DMS53 treated with DMSO at 0.1 percent for 48 hours (cell line): ENCODE measurements around the gene ZNF488.
A peak's percentile ranks its signal among the peaks of the same experiment; 100 is the strongest.
"Not testable (repeated sequence)": the region's sequence is repeated elsewhere in the genome, so short reads cannot be mapped to it uniquely, and the experiment has no call there.

ENCODE experiments used
- DNase-seq: peaks from one replicate; lab custom pipeline; 2025; ENCODE audit not compliant: unreplicated experiment; lab: John Stamatoyannopoulos, UW

The ZNF488 gene, protein sequence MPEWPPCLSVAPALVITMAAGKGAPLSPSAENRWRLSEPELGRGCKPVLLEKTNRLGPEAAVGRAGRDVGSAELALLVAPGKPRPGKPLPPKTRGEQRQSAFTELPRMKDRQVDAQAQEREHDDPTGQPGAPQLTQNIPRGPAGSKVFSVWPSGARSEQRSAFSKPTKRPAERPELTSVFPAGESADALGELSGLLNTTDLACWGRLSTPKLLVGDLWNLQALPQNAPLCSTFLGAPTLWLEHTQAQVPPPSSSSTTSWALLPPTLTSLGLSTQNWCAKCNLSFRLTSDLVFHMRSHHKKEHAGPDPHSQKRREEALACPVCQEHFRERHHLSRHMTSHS

DNA sequence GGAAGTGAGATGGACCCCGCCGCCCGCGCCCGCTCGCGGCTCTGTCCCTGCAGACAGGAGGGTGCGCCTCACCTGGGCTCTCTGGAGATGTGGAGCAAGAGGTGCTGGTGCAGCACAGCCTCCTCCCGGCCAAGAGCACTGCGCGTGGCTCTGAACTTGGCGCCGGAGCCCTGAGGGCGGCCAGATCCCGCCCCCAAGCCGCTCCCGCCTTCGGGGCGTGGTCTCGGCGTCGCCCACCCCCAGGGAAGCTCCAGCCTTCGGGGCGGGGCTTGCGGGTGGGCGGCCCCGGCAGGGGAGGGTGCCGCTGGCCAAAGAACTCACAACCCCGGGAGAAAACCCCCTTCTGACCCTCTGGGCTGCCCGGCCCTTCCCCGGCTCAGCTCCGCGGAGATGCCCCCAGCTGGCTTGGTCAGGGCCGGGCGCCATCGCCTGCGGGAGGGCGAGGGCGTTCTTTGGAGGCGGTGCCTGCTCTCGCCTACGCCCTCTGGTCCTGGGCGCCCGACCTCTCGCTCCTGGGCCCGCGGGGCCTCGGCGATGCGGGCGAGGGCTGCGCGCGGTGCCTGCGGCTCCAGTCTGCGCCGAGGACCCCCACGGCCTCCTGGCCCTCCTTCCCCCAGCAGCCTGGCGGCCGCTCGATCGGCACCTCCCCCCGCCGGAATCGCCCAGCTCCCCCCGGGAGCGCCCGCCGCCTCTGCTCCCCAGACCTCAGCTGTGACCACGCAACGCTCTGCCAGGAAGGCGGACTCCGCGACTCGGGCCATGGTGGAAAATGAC, at the start of gene ZNF488:
Gene ZNF488 (minus strand): TSS at position 146 of the 774 bp plus-strand sequence. CDS start 15,464 bp downstream, outside the sequence.
- peak; percentile 88 for DNase-seq

DNA sequence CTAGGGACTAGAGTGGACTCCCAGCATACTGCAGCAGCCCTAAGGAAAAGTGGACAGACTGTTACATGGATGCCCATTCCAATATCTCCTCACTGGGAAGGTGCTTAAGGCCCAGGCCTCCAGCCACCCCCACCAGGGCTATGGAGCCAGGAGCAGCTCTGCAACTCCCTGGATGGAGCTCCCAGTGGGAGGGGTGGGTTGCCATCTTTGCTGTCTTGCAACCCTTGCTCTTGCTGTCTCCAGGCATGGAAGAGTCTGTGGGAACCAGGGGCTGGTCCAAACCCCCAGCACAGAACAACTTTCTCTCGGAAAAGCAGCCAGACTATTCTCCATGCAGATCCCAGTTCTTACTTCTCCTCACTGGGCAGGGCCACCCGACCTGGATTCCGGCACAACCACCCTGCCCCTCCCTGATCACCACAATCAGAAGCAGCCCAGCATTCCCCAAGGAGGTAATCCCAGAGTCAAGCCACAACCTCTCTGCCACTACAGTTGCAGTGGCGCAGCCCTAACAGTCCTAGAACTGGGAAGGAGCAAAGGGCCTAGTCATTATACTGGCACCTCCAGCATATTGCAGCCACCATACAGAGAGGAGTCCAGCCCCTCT, 41.8 kb upstream of the ZNF488 start:
- DNase-seq: no peak

DNA sequence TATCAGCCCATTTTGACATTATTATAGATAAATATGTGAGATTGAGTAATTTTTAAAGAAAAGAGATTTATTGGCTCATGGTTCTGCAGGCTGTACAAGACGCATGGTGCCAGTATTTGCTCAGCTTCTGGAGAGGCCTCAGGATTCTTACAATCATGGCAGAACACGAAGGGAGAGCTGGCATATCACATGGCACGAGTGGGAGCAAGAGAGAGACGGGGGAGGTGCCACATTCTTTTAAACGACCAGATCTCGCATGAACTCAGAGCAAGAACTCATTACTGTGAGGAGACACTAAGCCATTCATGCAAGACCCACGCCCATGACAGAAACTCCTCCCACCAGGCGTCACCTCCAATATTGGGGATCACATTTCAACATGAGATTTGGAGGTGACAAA, 40.1 kb upstream of the ZNF488 start:
- no peak for DNase-seq

DNA sequence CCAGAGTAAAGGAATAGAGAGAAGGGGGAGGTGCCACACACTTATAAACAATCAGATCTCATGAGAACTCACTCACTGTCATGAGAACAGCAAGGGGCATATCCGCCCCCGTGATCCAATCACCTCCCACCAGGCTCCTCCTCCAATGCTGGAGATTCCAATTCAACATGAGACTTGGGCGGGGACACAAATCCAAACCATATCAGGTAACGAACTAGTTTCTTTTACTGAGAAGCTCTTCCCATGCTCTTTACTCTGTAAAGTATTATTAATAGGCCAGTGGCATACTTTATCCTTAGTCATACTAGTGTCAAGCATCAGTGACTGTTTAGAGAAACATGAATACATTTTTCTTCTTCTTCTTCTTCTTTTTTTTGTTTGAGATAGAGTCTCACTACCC, 39.4 kb upstream of the ZNF488 start:
- DNase-seq: no peak

DNA sequence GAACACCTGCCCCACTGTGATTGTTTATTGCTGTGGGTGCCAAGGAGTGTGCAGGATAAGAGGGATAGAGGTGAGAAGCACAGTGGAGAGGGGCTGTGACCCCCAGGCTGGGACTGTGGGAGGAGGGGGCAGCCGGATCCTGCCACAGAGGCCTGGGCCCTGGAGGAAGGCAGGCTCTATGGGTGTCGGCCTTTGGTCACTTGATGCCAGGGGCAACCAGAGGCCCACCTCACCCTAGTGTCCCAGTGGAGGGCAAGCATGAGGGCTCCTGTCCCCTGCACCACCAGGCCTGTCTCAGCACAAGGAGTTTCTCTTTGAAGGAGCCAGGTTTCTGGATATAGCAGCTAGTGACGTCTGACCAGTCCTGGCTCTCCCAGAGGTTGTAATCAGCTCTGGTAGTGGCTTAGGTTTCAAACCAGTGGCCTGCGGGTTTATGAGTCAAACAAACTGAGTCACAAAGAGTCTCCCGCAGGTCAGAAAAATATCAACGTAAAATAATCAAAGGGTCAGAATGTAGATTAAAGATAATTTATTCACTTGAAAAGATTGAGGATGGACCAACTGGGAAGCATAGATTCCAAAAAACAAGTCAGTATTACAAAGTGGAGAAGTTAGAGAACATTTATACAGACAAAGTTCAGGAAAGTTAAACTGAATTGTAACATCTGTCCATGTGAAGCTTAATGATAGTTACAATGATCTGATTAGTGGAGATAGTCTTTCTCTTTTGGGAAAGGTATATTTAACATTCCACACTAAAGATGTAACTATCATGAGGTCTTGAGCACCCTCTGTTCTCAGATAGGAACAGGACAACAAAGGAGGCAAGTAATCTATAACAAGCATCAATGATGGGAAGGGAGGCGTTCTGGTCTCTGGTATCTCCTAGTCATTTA, 37.2 kb upstream of the ZNF488 start:
- DNase-seq: no peak

DNA sequence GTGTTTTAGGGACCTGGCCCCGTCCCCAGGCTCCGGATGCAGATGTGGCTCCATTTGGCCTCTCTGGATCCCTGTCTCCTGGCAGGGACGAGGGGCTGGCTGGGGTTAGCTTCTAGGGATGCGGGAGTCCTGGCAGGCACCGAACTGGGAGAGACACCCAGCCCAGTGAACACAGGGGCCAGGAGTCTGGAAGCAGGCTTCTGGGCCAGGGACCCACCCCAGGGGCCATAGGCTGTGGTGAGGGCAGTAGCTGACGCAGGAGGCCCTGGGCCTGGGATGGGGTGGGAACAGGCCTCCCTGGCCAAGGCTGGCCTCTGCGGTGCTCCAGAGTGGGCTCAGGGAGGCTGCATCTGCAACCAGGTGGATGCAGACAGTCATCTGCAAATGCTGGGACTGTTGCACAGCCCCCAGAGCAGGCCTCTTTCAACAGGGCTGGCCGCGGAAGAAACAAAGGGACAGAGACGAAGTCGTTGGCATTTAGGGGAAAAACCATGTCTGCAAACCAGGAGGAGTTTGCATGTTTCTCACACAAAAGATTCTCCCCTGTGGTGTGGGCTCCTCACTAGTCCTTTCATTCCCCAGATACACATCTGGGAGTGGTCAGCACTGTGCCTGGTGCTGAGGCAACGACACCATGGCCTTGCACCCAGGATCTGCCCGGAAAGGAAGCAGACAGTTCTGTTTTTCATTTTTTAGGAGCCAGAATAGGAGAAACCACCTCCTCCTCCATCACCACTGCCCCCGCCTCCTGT, 36.4 kb upstream of the ZNF488 start:
- no peak for DNase-seq

DNA sequence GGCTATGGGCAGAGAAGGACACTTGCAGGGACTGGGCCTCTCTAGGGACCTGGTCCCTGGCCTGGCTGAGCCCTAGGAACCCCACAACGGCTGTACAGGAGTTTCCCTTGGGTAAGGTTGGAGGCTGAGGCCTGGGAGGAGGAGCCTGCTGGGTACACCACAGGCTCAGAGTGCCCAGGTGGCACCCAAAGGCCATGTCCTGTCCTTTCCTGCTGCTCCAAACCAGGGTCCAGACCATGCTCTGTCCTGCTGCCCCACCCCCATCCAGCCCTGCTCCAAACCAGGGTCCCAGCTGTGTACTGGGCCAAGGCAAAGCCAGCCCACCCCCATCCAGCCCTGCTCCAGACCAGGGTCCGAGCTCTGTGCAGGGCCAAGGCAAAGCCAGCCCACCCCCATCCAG, 35.3 kb upstream of the ZNF488 start:
- no peak for DNase-seq

DNA sequence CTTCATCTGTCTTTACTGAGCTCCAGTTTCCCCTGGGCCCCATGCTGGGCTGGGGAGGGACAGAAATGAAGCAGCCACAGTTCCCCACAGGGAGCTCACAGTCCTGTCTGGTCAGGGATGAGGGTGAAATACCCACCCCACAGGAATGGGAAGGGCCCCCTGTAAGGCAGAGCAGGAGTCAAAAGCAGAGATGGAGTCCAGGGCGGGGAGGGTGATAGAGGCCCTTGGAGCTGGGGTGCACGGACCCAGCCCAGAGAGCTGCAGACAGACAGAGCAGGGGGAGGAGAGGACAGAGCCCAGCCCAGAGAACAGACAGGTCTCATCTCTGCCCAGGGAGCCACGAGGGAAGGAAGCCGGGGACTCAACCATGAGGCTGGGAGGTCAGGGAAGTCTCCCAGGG, 34.9 kb upstream of the ZNF488 start:
- no peak for DNase-seq

DNA sequence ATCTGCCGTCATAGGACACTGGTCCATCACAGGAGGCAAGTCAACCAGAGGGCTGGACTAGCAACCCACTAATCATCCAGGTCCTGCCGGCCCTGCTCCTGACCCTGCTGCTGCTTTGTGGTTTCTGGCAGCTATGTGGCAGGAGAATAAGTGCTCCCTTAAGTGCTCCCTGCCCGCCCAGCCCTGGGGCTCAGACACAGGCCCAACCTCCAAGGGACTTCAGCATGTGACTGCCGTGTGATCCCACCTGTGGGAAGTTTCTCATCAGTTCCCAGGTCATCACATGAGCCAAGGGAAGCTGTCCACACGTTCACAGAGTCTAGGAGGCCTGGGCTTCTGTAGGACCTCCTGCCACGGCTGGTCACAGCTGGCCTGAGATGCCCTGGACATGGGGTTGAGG, 34.2 kb upstream of the ZNF488 start:
- DNase-seq: no peak

DNA sequence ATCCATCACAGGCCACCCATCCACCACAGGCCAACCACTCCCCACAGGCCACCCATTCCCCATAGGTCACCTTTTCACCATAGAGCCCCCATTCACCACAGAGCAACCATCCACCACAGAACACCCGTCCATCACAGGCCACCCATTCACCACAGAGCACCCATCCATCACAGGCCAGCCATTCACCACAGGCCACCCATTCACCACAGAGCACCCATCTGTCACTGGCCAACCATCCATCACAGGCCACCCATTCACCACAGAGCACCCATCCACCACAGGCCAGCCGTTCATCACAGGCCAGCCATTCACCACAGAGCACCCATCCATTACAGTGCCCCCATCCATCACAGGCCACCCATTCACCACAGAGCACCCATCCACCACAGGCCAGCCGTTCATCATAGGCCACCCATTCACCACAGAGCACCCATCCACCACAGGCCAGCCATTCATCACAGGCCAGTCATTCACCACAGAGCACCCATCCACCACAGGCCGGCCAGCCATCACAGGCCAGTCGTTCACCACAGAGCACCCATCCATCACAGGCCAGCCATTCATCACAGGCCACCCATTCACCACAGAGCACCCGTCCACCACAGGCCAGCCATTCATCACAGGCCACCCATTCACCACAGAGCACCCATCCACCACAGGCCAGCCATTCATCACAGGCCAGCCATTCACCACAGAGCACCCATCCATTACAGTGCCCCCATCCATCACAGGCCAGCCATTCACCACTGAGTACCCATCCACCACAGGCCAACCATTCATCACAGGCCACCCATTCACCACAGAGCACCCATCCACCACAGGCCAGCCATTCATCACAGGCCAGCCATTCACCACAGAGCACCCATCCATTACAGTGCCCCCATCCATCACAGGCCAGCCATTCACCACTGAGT, 32.5 kb upstream of the ZNF488 start:
- not testable (repeated sequence) for DNase-seq

DNA sequence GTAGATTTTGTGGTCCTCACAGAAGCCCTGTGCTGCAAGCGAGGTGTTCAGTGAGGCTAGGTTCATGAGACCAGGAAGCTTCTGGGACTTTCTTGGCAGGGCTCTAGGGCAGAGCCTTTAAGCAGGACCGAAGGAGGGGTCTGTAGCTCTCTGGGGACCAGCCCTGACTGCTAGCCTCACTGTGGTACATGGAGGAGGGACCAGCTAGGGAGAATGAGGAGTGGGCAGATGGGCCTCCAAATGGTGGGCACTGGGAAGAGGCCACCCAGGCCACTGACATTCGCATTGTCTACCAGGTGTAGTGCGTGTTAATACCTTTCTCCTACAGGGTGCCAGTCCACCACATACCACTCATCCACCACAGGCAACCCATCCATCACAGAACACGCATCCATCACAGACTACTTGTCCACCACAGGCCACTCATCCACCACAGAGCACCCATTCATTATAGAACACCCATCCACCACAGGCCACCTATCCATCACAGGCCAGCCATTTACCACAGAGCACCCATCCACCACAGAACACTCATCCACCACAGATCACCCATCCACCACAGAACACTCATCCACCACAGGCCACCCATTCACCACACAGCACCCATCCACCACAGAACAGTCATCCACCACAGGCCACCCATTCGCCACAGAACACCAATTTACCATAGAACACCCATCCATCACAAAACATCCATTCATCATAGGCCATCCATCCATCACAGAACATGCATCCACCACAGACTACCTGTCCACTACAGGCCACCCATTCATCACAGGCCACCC, 31.6 kb upstream of the ZNF488 start:
- DNase-seq: no peak

DNA sequence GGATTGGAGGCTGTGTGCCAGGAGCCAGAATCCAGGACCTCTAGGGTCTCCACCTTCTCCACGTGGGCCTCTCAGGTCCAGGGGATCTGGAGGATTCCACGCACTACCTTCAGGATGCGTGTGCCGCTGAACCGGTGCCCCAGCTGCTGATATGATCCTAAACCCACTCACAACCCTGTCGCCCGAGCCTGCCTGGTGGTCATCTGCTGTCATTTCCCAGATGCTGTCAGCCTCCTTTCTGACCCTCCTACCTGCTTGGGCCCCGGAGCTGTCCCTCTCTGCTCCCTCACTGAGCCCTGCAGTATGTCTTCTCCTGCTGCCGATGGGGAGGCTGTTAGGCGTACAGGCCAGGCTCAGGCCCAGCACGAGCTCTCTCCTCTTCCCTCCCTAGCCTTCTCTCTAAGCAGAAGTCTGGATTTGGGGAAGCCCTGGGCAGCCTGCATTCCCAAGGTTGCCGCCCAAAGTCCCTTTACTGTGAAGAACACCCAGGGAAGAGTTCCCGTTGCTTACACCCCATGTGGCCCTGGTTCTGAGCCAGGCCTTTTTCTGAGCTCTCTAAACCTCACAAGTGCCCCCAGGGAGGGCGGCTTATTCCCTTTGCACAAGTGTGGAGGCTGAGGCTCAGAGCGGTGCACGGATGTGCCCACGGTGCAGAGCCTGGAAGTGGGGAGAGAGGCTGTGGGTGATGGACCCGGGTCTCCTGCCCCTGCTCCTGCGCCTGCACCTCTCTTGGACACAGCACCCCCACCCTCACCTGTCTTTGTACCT, 30.8 kb upstream of the ZNF488 start:
- no peak for DNase-seq

DNA sequence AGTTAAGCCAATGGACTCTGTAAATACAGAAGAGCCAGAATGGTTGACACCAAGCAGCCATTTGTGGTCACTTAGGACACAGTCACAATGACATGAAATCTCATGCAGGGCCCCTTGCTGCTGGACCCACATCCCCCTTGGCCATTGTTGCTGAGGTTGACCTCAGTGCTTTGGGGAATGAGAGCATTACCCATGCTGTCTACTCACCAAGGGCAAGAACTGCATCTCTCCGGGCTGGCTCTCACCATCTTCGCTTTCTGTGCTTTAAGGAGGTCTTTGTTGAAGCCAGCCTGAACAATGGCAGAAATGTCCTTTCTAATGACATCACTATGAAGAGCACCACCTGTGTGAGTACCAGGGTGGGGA, 30.1 kb upstream of the ZNF488 start:
- no peak for DNase-seq

DNA sequence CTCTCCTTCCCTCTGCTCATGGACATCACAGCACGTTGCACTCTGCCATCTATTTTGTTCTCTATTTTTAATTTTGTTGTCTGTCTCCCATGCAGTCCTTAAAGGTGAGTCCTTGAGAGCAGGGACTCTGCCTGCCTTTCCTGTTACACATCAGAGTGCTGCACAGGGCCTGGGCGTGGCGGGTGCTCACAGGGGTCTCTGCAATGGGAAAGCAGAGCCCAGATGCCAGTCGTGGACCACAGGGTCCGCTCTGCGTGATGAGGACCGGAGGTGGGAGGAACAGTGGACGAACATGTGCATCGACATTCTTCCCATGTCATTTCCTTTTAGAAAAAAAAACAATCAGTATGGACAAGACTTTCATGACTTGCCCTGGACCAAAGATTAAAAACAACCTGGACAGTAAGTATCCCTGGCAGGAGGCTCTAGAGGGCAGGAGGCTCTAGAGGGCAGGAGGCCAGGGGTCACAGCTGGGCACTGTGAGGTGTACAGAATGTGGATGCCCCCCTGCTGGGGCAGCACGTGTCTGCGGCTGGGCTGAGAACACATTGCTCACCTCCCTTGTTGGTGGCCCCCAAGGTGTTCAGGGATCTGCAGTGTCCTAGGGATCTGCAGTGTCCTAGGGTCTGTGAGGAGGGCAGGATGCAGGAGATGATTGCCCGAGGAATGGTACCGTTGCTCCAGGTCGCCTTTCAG, 29.6 kb upstream of the ZNF488 start:
- no peak for DNase-seq

DNA sequence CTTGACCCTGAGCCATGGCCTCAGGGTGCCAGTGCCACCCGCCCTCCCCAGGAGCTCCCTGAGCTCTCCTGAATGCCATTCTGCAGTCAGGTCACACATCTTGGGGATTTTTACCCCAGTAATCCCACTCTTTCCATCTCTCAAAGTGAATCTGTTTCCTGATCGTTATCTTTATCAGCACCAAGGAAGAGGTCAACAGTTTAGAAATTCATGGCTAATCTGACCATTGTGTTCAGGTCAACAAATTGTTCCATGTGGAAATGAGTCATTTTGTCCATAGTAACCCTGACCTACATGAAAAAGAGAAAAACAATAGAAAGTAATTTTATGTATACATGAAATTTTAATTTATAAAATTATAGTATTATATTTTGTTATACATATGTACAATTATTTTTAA, 28.8 kb upstream of the ZNF488 start:
- no peak for DNase-seq

DNA sequence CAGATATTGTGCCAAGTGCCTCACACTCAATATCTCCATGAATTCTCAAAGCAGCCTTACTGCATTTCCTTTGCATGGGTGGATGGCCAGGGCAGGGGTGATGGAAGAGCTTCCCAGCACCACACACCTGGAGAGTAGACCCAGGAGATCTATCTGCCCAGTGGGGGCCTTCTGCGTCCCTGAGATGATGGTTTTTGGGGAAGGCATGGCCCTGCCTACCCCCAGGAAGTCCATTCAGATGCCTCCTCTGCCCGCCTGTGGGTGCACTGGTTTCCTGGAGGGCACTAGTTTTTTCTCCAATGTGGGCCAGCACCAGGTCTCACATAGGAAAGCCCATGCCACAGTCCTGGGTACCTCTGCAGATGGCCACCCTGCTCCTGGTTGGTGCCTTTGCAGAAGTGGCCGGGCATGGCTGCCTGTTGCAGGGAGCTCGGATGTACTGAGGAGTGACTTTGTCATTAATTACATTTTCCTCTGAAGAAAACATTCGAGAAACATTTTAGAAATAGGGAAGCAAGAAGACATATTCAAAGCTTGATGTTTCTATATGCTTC, 28.2 kb upstream of the ZNF488 start:
- no peak for DNase-seq

DNA sequence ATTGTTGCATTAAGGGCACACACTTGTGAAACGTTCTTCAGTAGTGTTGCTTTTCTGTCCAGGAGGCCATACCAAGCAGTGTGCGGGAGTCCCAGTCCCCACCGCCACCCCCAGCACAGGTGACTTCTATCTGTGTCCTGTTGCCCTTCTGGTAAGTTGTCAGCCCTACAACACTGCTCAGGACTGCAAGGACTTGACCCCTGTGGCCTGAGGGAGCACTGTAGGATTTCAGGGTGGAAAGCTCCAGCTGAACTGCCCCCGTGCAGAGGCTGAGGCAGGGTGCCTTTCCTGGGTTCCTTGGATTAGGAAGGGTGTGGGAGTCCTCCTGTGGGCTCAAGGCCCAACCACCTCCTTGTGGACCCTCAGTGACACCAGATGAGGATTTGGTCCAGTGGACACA, 26.8 kb upstream of the ZNF488 start:
- no peak for DNase-seq
